ENCODE measurements around the gene ASIC2. TPM values are rescaled to one million over a fixed set of nuclear protein-coding genes. Genes with fewer than 3 reads are reported as not detected.

Gene ASIC2
- total and polyA plus RNA-seq, 9 of the 15 experiments (the other 6 are each of a cell fraction or from before 2014, with no cell fraction given), result not detected

DNA sequence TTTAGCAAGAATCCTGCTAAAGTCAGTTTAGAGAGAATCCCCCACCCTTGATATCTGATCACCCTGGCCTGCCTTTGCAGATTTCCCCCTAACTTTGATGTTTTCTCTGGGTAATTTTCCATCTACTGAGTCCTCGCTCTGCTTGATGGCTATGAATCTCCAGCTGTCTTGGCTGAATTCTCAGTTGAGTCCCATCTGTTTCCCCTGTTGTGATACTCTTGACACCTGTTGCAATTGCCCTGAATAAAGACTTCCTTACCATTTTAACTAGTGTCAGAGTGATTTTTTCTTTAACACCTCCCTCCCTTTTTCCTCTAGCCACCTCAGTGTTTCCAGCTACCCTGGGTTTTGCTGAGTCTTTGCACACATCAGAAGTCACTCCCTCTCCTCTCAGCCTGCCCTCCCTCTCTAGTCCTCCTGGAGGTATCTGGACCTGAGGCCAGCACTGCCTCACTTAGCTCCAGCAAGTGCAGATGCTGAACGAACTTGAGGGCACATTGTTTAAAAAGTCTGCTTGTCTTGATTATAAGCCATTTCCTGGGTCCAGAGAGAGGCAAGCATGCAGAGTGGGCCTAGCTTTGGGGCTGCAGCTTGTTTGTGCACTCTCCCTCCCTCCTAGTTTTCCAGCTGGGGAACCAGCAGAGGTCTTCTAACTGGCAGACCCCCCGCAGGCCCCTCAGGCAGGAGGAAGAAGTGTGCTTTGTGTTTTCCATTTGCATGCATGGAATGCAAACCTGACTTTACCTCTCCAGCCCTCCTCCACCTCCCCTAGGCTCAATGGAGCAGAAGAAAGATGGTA lies 268.2 kb downstream of the ASIC2 start:
- WGBS (ENCODE audit: insufficient coverage, low coverage, missing lambda C conversion rate), result 0% methylated on average over 3 of the region's 3 CpGs
- no peak overlapping the region for H2AFZ ChIP-seq (ENCODE audit: low read depth, low read length)
- no peak overlapping the region for H3K4me3 ChIP-seq
- H3K4me1 ChIP-seq (replicated peaks in 1 of 2; ENCODE audit: control insufficient read depth in 2 of 2, insufficient read depth in 2 of 2, low read length in 2 of 2), result no peaks in the 10 kb centered on the region
- CTCF ChIA-PET (ENCODE audit: low intra/inter-chr PET ratio), result no interaction called here
- no peak for ATAC-seq
- no peaks in the 10 kb centered on the region for H3K79me2 ChIP-seq (ENCODE audit: control insufficient read depth, insufficient read depth, low read length)
- BruUV-seq (replicated peaks), result no TSS peak
- no peaks in the 10 kb centered on the region for H3K36me3 ChIP-seq (ENCODE audit: control insufficient read depth, insufficient read depth, low read length)
- POLR2A ChIA-PET, result interaction anchor here (0.5 to 0.7 kb wide), 4 partner anchors 20 to 766 kb away, joined by 3 read pairs; no protein-coding TSS in a partner anchor
- H3K9me1 ChIP-seq (ENCODE audit: control insufficient read depth, insufficient read depth, low read length), result peaks cover 3% of the 10 kb centered on the region
- FAIRE-seq, result no peak
- intact Hi-C loops (cut with micrococcal nuclease) (no loop called here), in situ Hi-C loops (cut with MboI) (no loop called here)
- H3K27ac ChIP-seq (ENCODE audit: extremely low read depth, low read depth, low read length), result no peak overlapping the region
- H3K9me3 ChIP-seq (replicated peaks; ENCODE audit: control insufficient read depth, insufficient read depth, low read depth, low read length), result no peaks in the 10 kb centered on the region
- H3K9ac ChIP-seq (ENCODE audit: insufficient read depth in 1 of 2, low read depth in 2 of 2, low read length in 2 of 2), result no peak overlapping the region
- no peaks in the 10 kb centered on the region for H4K20me1 ChIP-seq (replicated peaks; ENCODE audit: control insufficient read depth, insufficient read depth, low read length)
- DNase-seq (ENCODE audit: extremely low read depth in 1 of 4, low spot score in 3 of 4), result no peak
- H3K27me3 ChIP-seq (ENCODE audit: control insufficient read depth in 2 of 2, insufficient read depth in 2 of 2, low read length in 2 of 2), result peaks cover 11 to 15% of the 10 kb centered on the region in 2 experiments
- no peak overlapping the region for H3K4me2 ChIP-seq (ENCODE audit: insufficient read depth, low read length)
- no peak for TF ChIP-seq TBP (optimal IDR thresholded peaks at IDR 0.05; ENCODE audit: low read depth, low read length)
- TF ChIP-seq ZNF274 (IDR thresholded peaks at IDR 0.05; ENCODE audit: borderline replicate concordance, low read depth, low read length), result no peak
- no peak for TF ChIP-seq GATAD2B (IDR thresholded peaks at IDR 0.05; ENCODE audit: borderline replicate concordance)
- TF ChIP-seq ZNF263 (CRISPR knock-in tag; IDR thresholded peaks at IDR 0.05; ENCODE audit: borderline replicate concordance), result no peak
- TF ChIP-seq, protein P1, sequence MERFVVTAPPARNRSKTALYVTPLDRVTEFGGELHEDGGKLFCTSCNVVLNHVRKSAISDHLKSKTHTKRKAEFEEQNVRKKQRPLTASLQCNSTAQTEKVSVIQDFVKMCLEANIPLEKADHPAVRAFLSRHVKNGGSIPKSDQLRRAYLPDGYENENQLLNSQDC (CRISPR knock-in tag; IDR thresholded peaks at IDR 0.05), result no peak
- no peak for TF ChIP-seq ZNF232 (CRISPR knock-in tag; IDR thresholded peaks at IDR 0.05)
- no peak for TF ChIP-seq ZNF217 (CRISPR knock-in tag; IDR thresholded peaks at IDR 0.05)
- TF ChIP-seq, protein P2, sequence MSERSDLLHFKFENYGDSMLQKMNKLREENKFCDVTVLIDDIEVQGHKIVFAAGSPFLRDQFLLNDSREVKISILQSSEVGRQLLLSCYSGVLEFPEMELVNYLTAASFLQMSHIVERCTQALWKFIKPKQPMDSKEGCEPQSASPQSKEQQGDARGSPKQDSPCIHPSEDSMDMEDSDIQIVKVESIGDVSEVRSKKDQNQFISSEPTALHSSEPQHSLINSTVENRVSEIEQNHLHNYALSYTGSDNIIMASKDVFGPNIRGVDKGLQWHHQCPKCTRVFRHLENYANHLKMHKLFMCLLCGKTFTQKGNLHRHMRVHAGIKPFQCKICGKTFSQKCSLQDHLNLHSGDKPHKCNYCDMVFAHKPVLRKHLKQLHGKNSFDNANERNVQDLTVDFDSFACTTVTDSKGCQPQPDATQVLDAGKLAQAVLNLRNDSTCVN (CRISPR knock-in tag; IDR thresholded peaks at IDR 0.05), result no peak
- no peak for TF ChIP-seq TCFL5 (CRISPR knock-in tag; conservative IDR thresholded peaks at IDR 0.05)
- no peak for TF ChIP-seq FOXP1 (CRISPR knock-in tag; IDR thresholded peaks at IDR 0.05)
- no peak for TF ChIP-seq ZNF830 (CRISPR knock-in tag; IDR thresholded peaks at IDR 0.05)
- no peak for TF ChIP-seq RBFOX2 (IDR thresholded peaks at IDR 0.05; ENCODE audit: low read depth, low read length)
- no peak for TF ChIP-seq MBD2 (IDR thresholded peaks at IDR 0.05; ENCODE audit: borderline replicate concordance, low read depth)
- TF ChIP-seq, protein P3, sequence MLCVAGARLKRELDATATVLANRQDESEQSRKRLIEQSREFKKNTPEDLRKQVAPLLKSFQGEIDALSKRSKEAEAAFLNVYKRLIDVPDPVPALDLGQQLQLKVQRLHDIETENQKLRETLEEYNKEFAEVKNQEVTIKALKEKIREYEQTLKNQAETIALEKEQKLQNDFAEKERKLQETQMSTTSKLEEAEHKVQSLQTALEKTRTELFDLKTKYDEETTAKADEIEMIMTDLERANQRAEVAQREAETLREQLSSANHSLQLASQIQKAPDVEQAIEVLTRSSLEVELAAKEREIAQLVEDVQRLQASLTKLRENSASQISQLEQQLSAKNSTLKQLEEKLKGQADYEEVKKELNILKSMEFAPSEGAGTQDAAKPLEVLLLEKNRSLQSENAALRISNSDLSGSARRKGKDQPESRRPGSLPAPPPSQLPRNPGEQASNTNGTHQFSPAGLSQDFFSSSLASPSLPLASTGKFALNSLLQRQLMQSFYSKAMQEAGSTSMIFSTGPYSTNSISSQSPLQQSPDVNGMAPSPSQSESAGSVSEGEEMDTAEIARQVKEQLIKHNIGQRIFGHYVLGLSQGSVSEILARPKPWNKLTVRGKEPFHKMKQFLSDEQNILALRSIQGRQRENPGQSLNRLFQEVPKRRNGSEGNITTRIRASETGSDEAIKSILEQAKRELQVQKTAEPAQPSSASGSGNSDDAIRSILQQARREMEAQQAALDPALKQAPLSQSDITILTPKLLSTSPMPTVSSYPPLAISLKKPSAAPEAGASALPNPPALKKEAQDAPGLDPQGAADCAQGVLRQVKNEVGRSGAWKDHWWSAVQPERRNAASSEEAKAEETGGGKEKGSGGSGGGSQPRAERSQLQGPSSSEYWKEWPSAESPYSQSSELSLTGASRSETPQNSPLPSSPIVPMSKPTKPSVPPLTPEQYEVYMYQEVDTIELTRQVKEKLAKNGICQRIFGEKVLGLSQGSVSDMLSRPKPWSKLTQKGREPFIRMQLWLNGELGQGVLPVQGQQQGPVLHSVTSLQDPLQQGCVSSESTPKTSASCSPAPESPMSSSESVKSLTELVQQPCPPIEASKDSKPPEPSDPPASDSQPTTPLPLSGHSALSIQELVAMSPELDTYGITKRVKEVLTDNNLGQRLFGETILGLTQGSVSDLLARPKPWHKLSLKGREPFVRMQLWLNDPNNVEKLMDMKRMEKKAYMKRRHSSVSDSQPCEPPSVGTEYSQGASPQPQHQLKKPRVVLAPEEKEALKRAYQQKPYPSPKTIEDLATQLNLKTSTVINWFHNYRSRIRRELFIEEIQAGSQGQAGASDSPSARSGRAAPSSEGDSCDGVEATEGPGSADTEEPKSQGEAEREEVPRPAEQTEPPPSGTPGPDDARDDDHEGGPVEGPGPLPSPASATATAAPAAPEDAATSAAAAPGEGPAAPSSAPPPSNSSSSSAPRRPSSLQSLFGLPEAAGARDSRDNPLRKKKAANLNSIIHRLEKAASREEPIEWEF (CRISPR knock-in tag; IDR thresholded peaks at IDR 0.05), result no peak
- TF ChIP-seq, protein P4, sequence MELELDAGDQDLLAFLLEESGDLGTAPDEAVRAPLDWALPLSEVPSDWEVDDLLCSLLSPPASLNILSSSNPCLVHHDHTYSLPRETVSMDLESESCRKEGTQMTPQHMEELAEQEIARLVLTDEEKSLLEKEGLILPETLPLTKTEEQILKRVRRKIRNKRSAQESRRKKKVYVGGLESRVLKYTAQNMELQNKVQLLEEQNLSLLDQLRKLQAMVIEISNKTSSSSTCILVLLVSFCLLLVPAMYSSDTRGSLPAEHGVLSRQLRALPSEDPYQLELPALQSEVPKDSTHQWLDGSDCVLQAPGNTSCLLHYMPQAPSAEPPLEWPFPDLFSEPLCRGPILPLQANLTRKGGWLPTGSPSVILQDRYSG (tag; conservative IDR thresholded peaks at IDR 0.05; ENCODE audit: low read depth), result no peak
